ENCODE data around the gene VWF. TPM values are rescaled to one million over a fixed set of nuclear protein-coding genes. Genes with fewer than 3 reads are reported as not detected.

VWF gene
- total RNA-seq, 4 donors from 2014 or later: 94.3 to 261 (median 162) TPM

- Histone ChIP-seq H3K9me3 (no peaks in the 10 kb centered on the region), H3K4me1 (peaks cover 0 to 21% (median 0%) of the 10 kb centered on the region in 3 donors), H3K27me3 (no peaks in the 10 kb centered on the region), H3K36me3 (no peaks in the 10 kb centered on the region), H3K27ac (peak overlapping the region in 1 of 4 donors; percentile 26), H3K4me3 (no peak overlapping the region)
- TF ChIP-seq EP300 (IDR thresholded peaks at IDR 0.05): no peak
- TF ChIP-seq POLR2A (IDR thresholded peaks at IDR 0.05): no peak
- TF ChIP-seq POLR2AphosphoS5 (IDR thresholded peaks at IDR 0.05): no peak
- peak in 3 of 4 experiments; percentile 60 to 73 (median 62) for TF ChIP-seq CTCF (IDR thresholded peaks at IDR 0.05)
- peak; percentile 39 for ATAC-seq
- WGBS, 2 donors (ENCODE audit: low coverage in 1 of 2): 45 to 46% methylated on average over 15 to 16 of the region's 16 CpGs
These were observed 57.1 kb downstream of the VWF start for GRCh38 chr12:6067152-6067916.

- no peak for TF ChIP-seq CTCF (IDR thresholded peaks at IDR 0.05)
- TF ChIP-seq POLR2AphosphoS5 (IDR thresholded peaks at IDR 0.05): no peak
- no peak for TF ChIP-seq EP300 (IDR thresholded peaks at IDR 0.05)
- no peak for TF ChIP-seq POLR2A (IDR thresholded peaks at IDR 0.05)
- ATAC-seq: no peak
- Histone ChIP-seq H3K4me3 (no peak overlapping the region), H3K4me1 (peaks cover 0 to 21% (median 0%) of the 10 kb centered on the region in 3 donors), H3K27ac (peak overlapping the region in 1 of 4 donors; percentile 26), H3K27me3 (no peaks in the 10 kb centered on the region), H3K36me3 (no peaks in the 10 kb centered on the region), H3K9me3 (no peaks in the 10 kb centered on the region)
- WGBS, 2 donors (ENCODE audit: low coverage in 1 of 2): no CpG with 5 or more reads among the region's 1 CpG
These were observed 57.8 kb downstream of the VWF start for GRCh38 chr12:6066651-6067050.

- Histone ChIP-seq H3K36me3 (no peaks in the 10 kb centered on the region), H3K4me3 (no peak overlapping the region), H3K27ac (peak overlapping the region in 1 of 4 donors; percentile 21), H3K4me1 (peaks cover 0 to 21% (median 0%) of the 10 kb centered on the region in 3 donors), H3K9me3 (no peaks in the 10 kb centered on the region), H3K27me3 (no peaks in the 10 kb centered on the region)
- no peak for ATAC-seq
- WGBS, 2 donors (ENCODE audit: low coverage in 1 of 2): no CpG with 5 or more reads among the region's 5 CpGs
- TF ChIP-seq POLR2AphosphoS5 (IDR thresholded peaks at IDR 0.05) (no peak), EP300 (IDR thresholded peaks at IDR 0.05) (no peak), CTCF (IDR thresholded peaks at IDR 0.05) (no peak), POLR2A (IDR thresholded peaks at IDR 0.05) (no peak)
These were observed 58.6 kb downstream of the VWF start for GRCh38 chr12:6065863-6066199.

GRCh38 chr12:6065131-6065862, 59.2 kb downstream of the VWF start:
- WGBS, 2 donors (ENCODE audit: low coverage in 1 of 2): 87% methylated on average over 3 of the region's 8 CpGs; no CpG with 5 or more reads in 1 of the 2 donors
- Histone ChIP-seq H3K9me3 (no peaks in the 10 kb centered on the region), H3K36me3 (no peaks in the 10 kb centered on the region), H3K27me3 (no peaks in the 10 kb centered on the region), H3K4me3 (no peak overlapping the region), H3K4me1 (peaks cover 0 to 21% (median 0%) of the 10 kb centered on the region in 3 donors), H3K27ac (peak overlapping the region in 1 of 4 donors; percentile 21)
- ATAC-seq: no peak
- TF ChIP-seq EP300 (IDR thresholded peaks at IDR 0.05) (no peak), POLR2A (IDR thresholded peaks at IDR 0.05) (no peak), POLR2AphosphoS5 (IDR thresholded peaks at IDR 0.05) (no peak), CTCF (IDR thresholded peaks at IDR 0.05) (no peak)

Measured in gastroesophageal sphincter (tissue), 4 donors.